SK-N-SH treated with all-trans-retinoic acid at 6 μM for 48 hours (cell line): Measurements from ENCODE around the gene RGS10.

ENCODE experiments used
- ATAC-seq: fragments of 200-7000 bp; cut with Tn5 transposase; 3 replicates; pipeline ENCODE4 v1.9.1; 2020; ENCODE audit warnings: mild to moderate bottlenecking, moderate library complexity
- ARNTL ChIP-seq: fragments of 450-650 bp; formaldehyde crosslinking; IDR thresholded peaks from 2 replicates; pipeline ENCODE4 v1.5.0; 2020; ENCODE audit warnings: low read depth, mild to moderate bottlenecking, moderate library complexity, borderline replicate concordance
- CREB5 ChIP-seq: fragments of 250-450 bp; sonication (Bioruptor Pico); IDR thresholded peaks from 2 replicates; pipeline ENCODE4 v1.5.1; 2020; ENCODE audit warnings: low read depth, mild to moderate bottlenecking, moderate library complexity
- CSDC2 ChIP-seq: fragments of 250-450 bp; sonication (Bioruptor Pico); IDR thresholded peaks from 2 replicates; pipeline ENCODE4 v1.5.0; 2020; ENCODE audit warnings: mild to moderate bottlenecking, moderate library complexity
- CSRNP3 ChIP-seq: fragments of 250-450 bp; sonication (Bioruptor Pico); IDR thresholded peaks from 2 replicates; pipeline ENCODE4 v1.5.1; 2021; ENCODE audit warnings: mild to moderate bottlenecking, moderate library complexity
- ESRRG ChIP-seq: fragments of 250-450 bp; sonication (Bioruptor Pico); IDR thresholded peaks from 2 replicates; pipeline ENCODE4 v1.6.1; 2021; ENCODE audit warnings: mild to moderate bottlenecking
- GLIS3 ChIP-seq: fragments of 250-450 bp; sonication (Bioruptor Pico); IDR thresholded peaks from 2 replicates; pipeline ENCODE4 v1.5.0; 2020; ENCODE audit warnings: mild to moderate bottlenecking, moderate library complexity
- ISL1 ChIP-seq: fragments of 250-450 bp; sonication (Bioruptor Pico); IDR thresholded peaks from 2 replicates; pipeline ENCODE4 v2.1.2; 2022; ENCODE audit warnings: mild to moderate bottlenecking, moderate library complexity
- OSR1 ChIP-seq: fragments of 250-450 bp; sonication (Bioruptor Pico); IDR thresholded peaks from 2 replicates; pipeline ENCODE4 v1.8.0; 2022; ENCODE audit warnings: moderate library complexity, mild to moderate bottlenecking, inconsistent platforms
- POU6F1 ChIP-seq: fragments of 250-450 bp; sonication (Bioruptor Pico); IDR thresholded peaks from 2 replicates; pipeline ENCODE4 v1.8.0; 2021; ENCODE audit warnings: low read depth, mild to moderate bottlenecking, moderate library complexity, borderline replicate concordance
- PPARA ChIP-seq: fragments of 250-450 bp; sonication (Bioruptor Pico); IDR thresholded peaks from 2 replicates; pipeline ENCODE4 v1.5.0; 2020; ENCODE audit warnings: mild to moderate bottlenecking, borderline replicate concordance
- RARB ChIP-seq: fragments of 250-450 bp; sonication (Bioruptor Pico); IDR thresholded peaks from 2 replicates; pipeline ENCODE4 v1.8.0; 2021; ENCODE audit warnings: mild to moderate bottlenecking, moderate library complexity
- SNAI2 ChIP-seq: fragments of 250-450 bp; sonication (Bioruptor Pico); IDR thresholded peaks from 2 replicates; pipeline ENCODE4 v1.5.0; 2020; ENCODE audit warnings: mild to moderate bottlenecking, moderate library complexity
- TCF4 ChIP-seq: fragments of 250-450 bp; sonication (Bioruptor Pico); IDR thresholded peaks from 2 replicates; pipeline ENCODE4 v1.8.0; 2021; ENCODE audit warnings: mild to moderate bottlenecking, moderate library complexity, borderline replicate concordance
- TOX ChIP-seq: fragments of 250-450 bp; sonication (Bioruptor Pico); IDR thresholded peaks from 2 replicates; pipeline ENCODE4 v1.8.0; 2021; ENCODE audit warnings: mild to moderate bottlenecking, moderate library complexity, borderline replicate concordance
- ZC3H10 ChIP-seq: fragments of 250-450 bp; sonication (Bioruptor Pico); IDR thresholded peaks from 2 replicates; pipeline ENCODE4 v1.5.1; 2021; ENCODE audit warnings: mild to moderate bottlenecking, moderate library complexity
- ZFP3 ChIP-seq: fragments of 250-450 bp; sonication (Bioruptor Pico); IDR thresholded peaks from 2 replicates; pipeline ENCODE4 v1.5.0; 2020; ENCODE audit warnings: mild to moderate bottlenecking, moderate library complexity
- ZFP30 ChIP-seq: fragments of 450-650 bp; formaldehyde crosslinking; IDR thresholded peaks from 2 replicates; pipeline ENCODE4 v1.5.0; 2022; ENCODE audit warnings: mild to moderate bottlenecking, moderate library complexity
- ZNF565 ChIP-seq: fragments of 450-650 bp; formaldehyde crosslinking; conservative IDR thresholded peaks from 2 replicates; pipeline ENCODE4 v1.5.0; 2020; ENCODE audit warnings: low read depth, mild to moderate bottlenecking, moderate library complexity
- ZNF70 ChIP-seq: fragments of 450-650 bp; formaldehyde crosslinking; IDR thresholded peaks from 2 replicates; pipeline ENCODE4 v1.5.0; 2020; ENCODE audit warnings: mild to moderate bottlenecking, moderate library complexity
- ZNF8 ChIP-seq: fragments of 450-650 bp; formaldehyde crosslinking; IDR thresholded peaks from 2 replicates; pipeline ENCODE4 v1.5.0; 2020; ENCODE audit warnings: mild to moderate bottlenecking, moderate library complexity
- TF ChIP-seq, protein P1 (sequence below): fragments of 250-450 bp; sonication (Bioruptor Pico); IDR thresholded peaks from 2 replicates; pipeline ENCODE4 v1.8.0; 2020; ENCODE audit warnings: mild to moderate bottlenecking, moderate library complexity, borderline replicate concordance
- TF ChIP-seq, protein P2 (sequence below): fragments of 250-450 bp; sonication (Bioruptor Pico); IDR thresholded peaks from 2 replicates; pipeline ENCODE4 v1.5.0; 2020; ENCODE audit warnings: mild to moderate bottlenecking, moderate library complexity

The RGS10 gene

GRCh38 chr10:119515511-119516045, 26.9 kb downstream of the RGS10 start:
- no peak for ATAC-seq
- TF ChIP-seq GLIS3 = no peak

DNA sequence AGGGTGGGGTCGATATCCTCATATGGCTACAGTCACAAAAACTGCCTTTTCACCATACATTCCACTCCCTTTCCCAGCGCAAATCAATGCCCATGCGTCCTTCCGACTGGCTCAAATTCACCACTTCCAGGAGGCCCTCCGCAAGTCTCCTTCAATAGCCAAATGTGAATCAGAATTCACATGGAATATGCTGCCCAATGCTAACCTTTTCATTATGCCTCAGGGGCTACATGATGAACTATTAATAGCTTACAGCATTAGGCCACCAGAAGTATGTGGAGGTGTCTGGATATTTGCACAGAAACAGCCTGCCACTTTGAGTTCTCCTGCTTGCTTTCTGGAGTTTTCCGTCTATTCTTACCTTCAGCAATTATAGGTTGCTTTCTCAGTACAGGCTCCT, 27.7 kb downstream of the RGS10 start:
- no peak for ATAC-seq
- no peak for TF ChIP-seq TCF4
- no peak for TF ChIP-seq RARB (CRISPR knock-in tag)
- TF ChIP-seq ESRRG (CRISPR knock-in tag) = no peak
- no peak for TF ChIP-seq CREB5 (CRISPR knock-in tag)
- no peak for TF ChIP-seq ZNF8 (CRISPR knock-in tag)
- no peak for TF ChIP-seq ZNF565 (CRISPR knock-in tag)
- TF ChIP-seq SNAI2 = no peak
- TF ChIP-seq, protein P1, sequence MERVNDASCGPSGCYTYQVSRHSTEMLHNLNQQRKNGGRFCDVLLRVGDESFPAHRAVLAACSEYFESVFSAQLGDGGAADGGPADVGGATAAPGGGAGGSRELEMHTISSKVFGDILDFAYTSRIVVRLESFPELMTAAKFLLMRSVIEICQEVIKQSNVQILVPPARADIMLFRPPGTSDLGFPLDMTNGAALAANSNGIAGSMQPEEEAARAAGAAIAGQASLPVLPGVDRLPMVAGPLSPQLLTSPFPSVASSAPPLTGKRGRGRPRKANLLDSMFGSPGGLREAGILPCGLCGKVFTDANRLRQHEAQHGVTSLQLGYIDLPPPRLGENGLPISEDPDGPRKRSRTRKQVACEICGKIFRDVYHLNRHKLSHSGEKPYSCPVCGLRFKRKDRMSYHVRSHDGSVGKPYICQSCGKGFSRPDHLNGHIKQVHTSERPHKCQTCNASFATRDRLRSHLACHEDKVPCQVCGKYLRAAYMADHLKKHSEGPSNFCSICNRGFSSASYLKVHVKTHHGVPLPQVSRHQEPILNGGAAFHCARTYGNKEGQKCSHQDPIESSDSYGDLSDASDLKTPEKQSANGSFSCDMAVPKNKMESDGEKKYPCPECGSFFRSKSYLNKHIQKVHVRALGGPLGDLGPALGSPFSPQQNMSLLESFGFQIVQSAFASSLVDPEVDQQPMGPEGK (CRISPR knock-in tag) = no peak
- no peak for TF ChIP-seq OSR1 (CRISPR knock-in tag)
- no peak for TF ChIP-seq ISL1
- TF ChIP-seq CSDC2 (CRISPR knock-in tag) = no peak
- TF ChIP-seq ZFP3 = no peak
- TF ChIP-seq ZC3H10 = no peak
- TF ChIP-seq TOX = no peak
- TF ChIP-seq, protein P2, sequence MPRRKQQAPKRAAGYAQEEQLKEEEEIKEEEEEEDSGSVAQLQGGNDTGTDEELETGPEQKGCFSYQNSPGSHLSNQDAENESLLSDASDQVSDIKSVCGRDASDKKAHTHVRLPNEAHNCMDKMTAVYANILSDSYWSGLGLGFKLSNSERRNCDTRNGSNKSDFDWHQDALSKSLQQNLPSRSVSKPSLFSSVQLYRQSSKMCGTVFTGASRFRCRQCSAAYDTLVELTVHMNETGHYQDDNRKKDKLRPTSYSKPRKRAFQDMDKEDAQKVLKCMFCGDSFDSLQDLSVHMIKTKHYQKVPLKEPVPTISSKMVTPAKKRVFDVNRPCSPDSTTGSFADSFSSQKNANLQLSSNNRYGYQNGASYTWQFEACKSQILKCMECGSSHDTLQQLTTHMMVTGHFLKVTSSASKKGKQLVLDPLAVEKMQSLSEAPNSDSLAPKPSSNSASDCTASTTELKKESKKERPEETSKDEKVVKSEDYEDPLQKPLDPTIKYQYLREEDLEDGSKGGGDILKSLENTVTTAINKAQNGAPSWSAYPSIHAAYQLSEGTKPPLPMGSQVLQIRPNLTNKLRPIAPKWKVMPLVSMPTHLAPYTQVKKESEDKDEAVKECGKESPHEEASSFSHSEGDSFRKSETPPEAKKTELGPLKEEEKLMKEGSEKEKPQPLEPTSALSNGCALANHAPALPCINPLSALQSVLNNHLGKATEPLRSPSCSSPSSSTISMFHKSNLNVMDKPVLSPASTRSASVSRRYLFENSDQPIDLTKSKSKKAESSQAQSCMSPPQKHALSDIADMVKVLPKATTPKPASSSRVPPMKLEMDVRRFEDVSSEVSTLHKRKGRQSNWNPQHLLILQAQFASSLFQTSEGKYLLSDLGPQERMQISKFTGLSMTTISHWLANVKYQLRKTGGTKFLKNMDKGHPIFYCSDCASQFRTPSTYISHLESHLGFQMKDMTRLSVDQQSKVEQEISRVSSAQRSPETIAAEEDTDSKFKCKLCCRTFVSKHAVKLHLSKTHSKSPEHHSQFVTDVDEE (CRISPR knock-in tag) = no peak
- TF ChIP-seq, all 23 proteins: peak for 0

DNA sequence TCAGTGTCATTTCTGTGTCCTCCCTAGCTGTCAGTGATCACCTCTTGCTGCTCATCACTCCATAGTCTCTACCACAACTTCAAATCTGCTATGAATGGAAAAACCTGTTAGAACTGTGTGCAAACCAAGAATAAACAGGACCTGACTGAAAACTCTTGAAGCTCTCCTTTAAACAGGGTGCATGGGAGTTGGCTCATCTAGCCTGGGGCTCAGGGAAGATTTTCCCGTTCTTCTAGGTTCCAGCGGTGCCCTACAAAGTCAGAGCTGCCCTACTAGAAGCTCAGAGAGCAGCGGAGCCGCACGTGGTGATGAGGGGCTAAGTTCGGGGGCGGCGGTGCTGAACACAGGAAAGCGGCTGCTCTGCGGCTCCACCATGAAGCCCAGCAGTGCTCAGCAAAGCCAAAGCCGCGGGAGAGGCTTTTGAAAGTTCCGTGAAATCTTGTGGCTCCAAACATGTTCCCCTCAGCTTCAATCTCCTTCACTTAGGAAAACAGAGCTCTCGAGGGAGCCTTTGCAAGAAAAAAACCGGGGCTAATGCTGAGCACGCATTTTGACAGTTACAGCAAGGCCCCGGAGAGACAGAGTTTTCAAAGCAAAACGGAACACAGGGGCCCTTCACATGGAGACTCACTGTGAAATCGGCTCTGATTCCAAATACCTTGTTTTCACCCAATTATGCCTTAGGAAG, 30.5 kb downstream of the RGS10 start:
- no peak for ATAC-seq
- no peak for TF ChIP-seq SNAI2
- no peak for TF ChIP-seq ZC3H10
- no peak for TF ChIP-seq ESRRG (CRISPR knock-in tag)
- TF ChIP-seq GLIS3 = no peak
- no peak for TF ChIP-seq TCF4
- TF ChIP-seq ZNF565 (CRISPR knock-in tag) = no peak
- TF ChIP-seq POU6F1 = no peak
- TF ChIP-seq ZFP30 (CRISPR knock-in tag) = no peak
- TF ChIP-seq CREB5 (CRISPR knock-in tag) = no peak
- no peak for TF ChIP-seq CSDC2 (CRISPR knock-in tag)
- no peak for TF ChIP-seq TOX
- TF ChIP-seq ZNF70 (CRISPR knock-in tag) = no peak
- no peak for TF ChIP-seq CSRNP3 (CRISPR knock-in tag)
- no peak for TF ChIP-seq ARNTL (CRISPR knock-in tag)
- no peak for TF ChIP-seq RARB (CRISPR knock-in tag)
- TF ChIP-seq PPARA = no peak
